ENCODE measurements around the gene ADGRE2.

The ADGRE2 gene

GRCh38 chr19:14732510-14732909 is 45.9 kb downstream of the ADGRE2 start:
- DNase-seq: no peak

GRCh38 chr19:14731200-14731599 is 47.2 kb downstream of the ADGRE2 start:
- no peak for DNase-seq

- DNase-seq: no peak
Measured at GRCh38 chr19:14728595-14728994, 49.8 kb downstream of the ADGRE2 start.

GRCh38 chr19:14722127-14722526 is 56.2 kb downstream of the ADGRE2 start:
- DNase-seq: no peak

- no peak for DNase-seq
Measured at GRCh38 chr19:14719162-14719561, 59.2 kb downstream of the ADGRE2 start.

GRCh38 chr19:14718522-14719116 is 59.7 kb downstream of the ADGRE2 start:
- DNase-seq: peak in 1 of 5 experiments; percentile 3

- no peak for DNase-seq
Measured at GRCh38 chr19:14715841-14716240, 62.5 kb downstream of the ADGRE2 start.

GRCh38 chr19:14704450-14704849 is 73.9 kb downstream of the ADGRE2 start:
- DNase-seq: no peak

- DNase-seq: no peak
Measured at GRCh38 chr19:14703833-14704232, 74.5 kb downstream of the ADGRE2 start.

- no peak for DNase-seq
Measured at GRCh38 chr19:14700711-14701375, 77.5 kb downstream of the ADGRE2 start.

GRCh38 chr19:14699641-14700040 is 78.7 kb downstream of the ADGRE2 start:
- DNase-seq: no peak

- DNase-seq: no peak
Measured at GRCh38 chr19:14695471-14695870, 82.9 kb downstream of the ADGRE2 start.

- no peak for DNase-seq
Measured at GRCh38 chr19:14694641-14695266, 83.6 kb downstream of the ADGRE2 start.

- DNase-seq: peak; percentile 92 to 99 (median 97)
Measured at GRCh38 chr19:14689598-14690503, 88.5 kb downstream of the ADGRE2 start, which contains the start of gene ZNF333. Gene ZNF333 (plus strand): TSS chr19:14690048. CDS start chr19:14693492, 3,444 bp downstream.

- DNase-seq: peak in 3 of 5 experiments; percentile 5 to 40 (median 25)
Measured at GRCh38 chr19:14686411-14686810, 91.9 kb downstream of the ADGRE2 start.

GRCh38 chr19:14683439-14683838 is 94.9 kb downstream of the ADGRE2 start:
- peak in 1 of 5 experiments; percentile 59 for DNase-seq

All from T-helper 2 cell (primary cell).